ENCODE results near the gene TSPAN1. TPM values are rescaled to one million over a fixed set of nuclear protein-coding genes. Genes with fewer than 3 reads are reported as not detected.

The TSPAN1 gene
- total RNA-seq, 2 donors from 2014 or later = not detected

DNA sequence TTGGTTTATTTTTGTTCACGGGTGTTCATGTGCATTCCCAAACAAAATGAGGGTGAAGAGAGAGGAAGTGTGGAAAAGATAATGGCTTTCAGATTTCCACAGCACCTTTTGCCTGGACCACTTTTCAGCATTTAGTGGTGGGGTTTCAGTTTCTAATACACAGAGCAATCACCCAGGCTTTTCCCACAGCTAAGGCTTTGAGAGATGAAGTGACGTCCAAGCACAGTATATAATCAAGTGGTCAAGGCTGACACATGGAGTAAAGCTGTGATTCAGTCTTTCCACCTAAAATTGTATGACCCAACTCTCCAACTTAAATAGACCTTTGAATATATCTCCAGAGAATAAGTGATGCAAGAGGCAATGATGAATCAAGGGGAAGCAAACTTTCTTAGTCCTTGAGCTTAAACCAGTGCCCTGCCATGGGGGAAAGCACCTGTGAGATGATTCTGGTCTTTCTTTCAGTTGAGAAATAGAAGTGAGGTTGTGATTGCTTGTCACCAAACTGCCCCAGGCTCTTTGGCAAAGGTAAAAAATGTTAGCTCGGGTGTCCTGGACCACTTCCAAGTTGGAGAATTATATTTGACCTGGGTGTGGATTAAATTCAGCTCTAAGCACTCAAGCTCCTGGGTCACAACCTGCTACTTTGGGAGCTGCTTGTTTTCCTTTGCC lies 40.1 kb upstream of the TSPAN1 start:
- Mint-ChIP-seq H3K36me3 (ENCODE audit: low read depth) (no peaks in the 10 kb centered on the region), H3K4me3 (no peak overlapping the region), H3K27me3 (ENCODE audit: insufficient read depth) (peaks cover 9% of the 10 kb centered on the region), H3K27ac (no peak overlapping the region), H3K9me3 (no peaks in the 10 kb centered on the region), H3K4me1 (peaks cover 31% of the 10 kb centered on the region)
- no peak overlapping the region for H3K9ac ChIP-seq (ENCODE audit: extremely low read depth, low read length, poor library complexity, severe bottlenecking)
- no peak overlapping the region for H3K4me3 ChIP-seq (ENCODE audit: low read length)
- no peaks in the 10 kb centered on the region for H3K9me3 ChIP-seq (ENCODE audit: control insufficient read depth, low read length)
- WGBS, 2 experiments (ENCODE audit: insufficient coverage in 1 of 2, insufficient read length in 1 of 2) = 57 to 90% methylated on average over 1 to 3 of the region's 3 CpGs
- TF ChIP-seq, protein P1, sequence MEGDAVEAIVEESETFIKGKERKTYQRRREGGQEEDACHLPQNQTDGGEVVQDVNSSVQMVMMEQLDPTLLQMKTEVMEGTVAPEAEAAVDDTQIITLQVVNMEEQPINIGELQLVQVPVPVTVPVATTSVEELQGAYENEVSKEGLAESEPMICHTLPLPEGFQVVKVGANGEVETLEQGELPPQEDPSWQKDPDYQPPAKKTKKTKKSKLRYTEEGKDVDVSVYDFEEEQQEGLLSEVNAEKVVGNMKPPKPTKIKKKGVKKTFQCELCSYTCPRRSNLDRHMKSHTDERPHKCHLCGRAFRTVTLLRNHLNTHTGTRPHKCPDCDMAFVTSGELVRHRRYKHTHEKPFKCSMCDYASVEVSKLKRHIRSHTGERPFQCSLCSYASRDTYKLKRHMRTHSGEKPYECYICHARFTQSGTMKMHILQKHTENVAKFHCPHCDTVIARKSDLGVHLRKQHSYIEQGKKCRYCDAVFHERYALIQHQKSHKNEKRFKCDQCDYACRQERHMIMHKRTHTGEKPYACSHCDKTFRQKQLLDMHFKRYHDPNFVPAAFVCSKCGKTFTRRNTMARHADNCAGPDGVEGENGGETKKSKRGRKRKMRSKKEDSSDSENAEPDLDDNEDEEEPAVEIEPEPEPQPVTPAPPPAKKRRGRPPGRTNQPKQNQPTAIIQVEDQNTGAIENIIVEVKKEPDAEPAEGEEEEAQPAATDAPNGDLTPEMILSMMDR (conservative IDR thresholded peaks at IDR 0.05) = no peak
- H3K27ac ChIP-seq (ENCODE audit: low read depth, low read length) = no peak overlapping the region
- no peaks in the 10 kb centered on the region for H3K36me3 ChIP-seq (ENCODE audit: control insufficient read depth, insufficient read depth, low read length)
- DNase-seq = no peak
- H3K27me3 ChIP-seq (ENCODE audit: control insufficient read depth, insufficient read depth, low read length, poor library complexity, severe bottlenecking) = no peaks in the 10 kb centered on the region
- H3K4me1 ChIP-seq (ENCODE audit: control insufficient read depth, insufficient read depth, low read length) = peaks cover 11% of the 10 kb centered on the region

DNA sequence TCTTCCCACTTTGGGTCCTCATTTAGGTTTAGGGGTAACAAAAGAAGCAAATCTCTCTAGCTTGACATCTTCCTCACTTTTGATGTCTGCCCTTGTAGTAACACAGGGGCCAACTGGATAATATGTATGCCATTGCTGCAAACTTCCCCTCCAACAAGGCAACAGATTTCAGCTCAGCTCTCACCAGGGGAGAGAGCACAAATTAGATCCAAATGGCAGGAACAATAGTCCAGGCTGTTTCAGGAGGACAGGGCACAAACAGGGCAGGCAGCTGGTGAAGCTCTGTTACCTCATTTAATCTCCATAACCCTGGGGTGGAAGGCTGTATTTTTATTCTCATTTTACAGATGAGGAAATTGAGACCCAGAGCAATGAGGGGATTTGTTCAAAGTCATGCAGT lies 38.2 kb upstream of the TSPAN1 start:
- Histone ChIP-seq H3K9me3 (ENCODE audit: control insufficient read depth, low read length) (no peaks in the 10 kb centered on the region), H3K27me3 (ENCODE audit: control insufficient read depth, insufficient read depth, low read length, poor library complexity, severe bottlenecking) (no peaks in the 10 kb centered on the region), H3K4me3 (ENCODE audit: low read length) (no peak overlapping the region), H3K27ac (ENCODE audit: low read depth, low read length) (no peak overlapping the region), H3K4me1 (ENCODE audit: control insufficient read depth, insufficient read depth, low read length) (peaks cover 11% of the 10 kb centered on the region), H3K9ac (ENCODE audit: extremely low read depth, low read length, poor library complexity, severe bottlenecking) (no peak overlapping the region), H3K36me3 (ENCODE audit: control insufficient read depth, insufficient read depth, low read length) (no peaks in the 10 kb centered on the region)
- no peak for DNase-seq
- Mint-ChIP-seq H3K4me3 (no peak overlapping the region), H3K27me3 (ENCODE audit: insufficient read depth) (peaks cover 2% of the 10 kb centered on the region), H3K9me3 (no peaks in the 10 kb centered on the region), H3K27ac (no peak overlapping the region), H3K36me3 (ENCODE audit: low read depth) (no peaks in the 10 kb centered on the region), H3K4me1 (peaks cover 22% of the 10 kb centered on the region)
- TF ChIP-seq, protein P1 (conservative IDR thresholded peaks at IDR 0.05) = no peak

DNA sequence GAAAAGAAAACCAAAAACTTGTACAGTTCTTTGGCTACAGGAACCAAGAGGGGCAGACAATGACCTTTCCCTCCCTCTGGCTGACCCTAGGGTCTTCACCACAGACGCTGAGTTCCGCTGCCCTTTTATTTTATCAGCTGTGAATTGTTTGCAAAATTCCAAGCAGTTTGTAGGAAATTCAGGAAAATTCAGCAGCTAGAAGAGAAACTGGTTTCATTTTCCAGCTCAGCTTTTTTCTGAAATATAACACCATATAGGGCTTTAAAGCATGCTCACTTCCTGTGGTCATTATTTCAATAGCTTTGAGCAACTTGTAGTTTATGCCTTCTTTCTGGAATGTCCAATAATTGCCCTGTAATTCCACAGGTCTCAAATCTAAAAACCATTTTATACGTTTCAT lies 37.0 kb upstream of the TSPAN1 start:
- peaks cover 22% of the 10 kb centered on the region for H3K4me1 Mint-ChIP-seq
- no peaks in the 10 kb centered on the region for H3K36me3 Mint-ChIP-seq (ENCODE audit: low read depth)
- TF ChIP-seq, protein P1 (conservative IDR thresholded peaks at IDR 0.05) = no peak
- Histone ChIP-seq H3K4me1 (ENCODE audit: control insufficient read depth, insufficient read depth, low read length) (peaks cover 11% of the 10 kb centered on the region), H3K27ac (ENCODE audit: low read depth, low read length) (no peak overlapping the region), H3K27me3 (ENCODE audit: control insufficient read depth, insufficient read depth, low read length, poor library complexity, severe bottlenecking) (no peaks in the 10 kb centered on the region), H3K9ac (ENCODE audit: extremely low read depth, low read length, poor library complexity, severe bottlenecking) (no peak overlapping the region), H3K4me3 (ENCODE audit: low read length) (no peak overlapping the region), H3K9me3 (ENCODE audit: control insufficient read depth, low read length) (no peaks in the 10 kb centered on the region), H3K36me3 (ENCODE audit: control insufficient read depth, insufficient read depth, low read length) (no peaks in the 10 kb centered on the region)
- 61 to 67% methylated on average over 3 of the region's 3 CpGs for WGBS, 2 experiments (ENCODE audit: insufficient coverage in 1 of 2, insufficient read length in 1 of 2)
- H3K27me3 Mint-ChIP-seq (ENCODE audit: insufficient read depth) = peaks cover 2% of the 10 kb centered on the region
- no peak overlapping the region for H3K27ac Mint-ChIP-seq
- no peaks in the 10 kb centered on the region for H3K9me3 Mint-ChIP-seq
- H3K4me3 Mint-ChIP-seq = no peak overlapping the region
- DNase-seq = no peak

All from endodermal cell (in vitro differentiated cells).